ACC112 (cell line): ENCODE data around the gene UVSSA.
"Not testable (repeated sequence)": the region's sequence is repeated elsewhere in the genome, so short reads cannot be mapped to it uniquely, and the experiment has no call there.

ENCODE experiments used
- H2AFZ ChIP-seq: fragments of 200-600 bp; sonication (generic); one replicate; pipeline ENCODE4 v1.6.0; 2017; ENCODE audit warnings: antibody characterized with exemption, low read length; ENCODE audit not compliant: unreplicated experiment
- H3K27ac ChIP-seq: fragments of 200-600 bp; sonication (generic); 2 replicates; pipeline ENCODE4 v1.5.1; 2014; ENCODE audit warnings: low read depth, mild to moderate bottlenecking, antibody characterized with exemption, low read length, moderate library complexity
- H3K27me3 ChIP-seq: fragments of 200-600 bp; sonication (generic); 2 replicates; pipeline ENCODE4 v1.6.1; 2014; ENCODE audit warnings: mild to moderate bottlenecking, antibody characterized with exemption, low read length, moderate library complexity, mixed read lengths; ENCODE audit not compliant: insufficient read depth
- H3K36me3 ChIP-seq: fragments of 200-600 bp; sonication (generic); 2 replicates; pipeline ENCODE4 v1.6.1; 2016; ENCODE audit warnings: mild to moderate bottlenecking, antibody characterized with exemption, low read length, moderate library complexity, mixed read lengths; ENCODE audit not compliant: insufficient read depth
- H3K4me1 ChIP-seq: fragments of 200-600 bp; sonication (generic); one replicate; pipeline ENCODE4 v1.6.1; 2016; ENCODE audit warnings: low read length, mixed read lengths; ENCODE audit not compliant: insufficient read depth, unreplicated experiment, control insufficient read depth
- H3K4me3 ChIP-seq: fragments of 200-600 bp; sonication (generic); 2 replicates; pipeline ENCODE4 v1.5.1; 2014; ENCODE audit warnings: mild to moderate bottlenecking, low read depth, low read length
- H3K79me2 ChIP-seq: fragments of 200-600 bp; sonication (generic); one replicate; pipeline ENCODE4 v1.6.0; 2016; ENCODE audit warnings: low read length; ENCODE audit not compliant: control insufficient read depth, unreplicated experiment, insufficient read depth

Gene UVSSA

DNA sequence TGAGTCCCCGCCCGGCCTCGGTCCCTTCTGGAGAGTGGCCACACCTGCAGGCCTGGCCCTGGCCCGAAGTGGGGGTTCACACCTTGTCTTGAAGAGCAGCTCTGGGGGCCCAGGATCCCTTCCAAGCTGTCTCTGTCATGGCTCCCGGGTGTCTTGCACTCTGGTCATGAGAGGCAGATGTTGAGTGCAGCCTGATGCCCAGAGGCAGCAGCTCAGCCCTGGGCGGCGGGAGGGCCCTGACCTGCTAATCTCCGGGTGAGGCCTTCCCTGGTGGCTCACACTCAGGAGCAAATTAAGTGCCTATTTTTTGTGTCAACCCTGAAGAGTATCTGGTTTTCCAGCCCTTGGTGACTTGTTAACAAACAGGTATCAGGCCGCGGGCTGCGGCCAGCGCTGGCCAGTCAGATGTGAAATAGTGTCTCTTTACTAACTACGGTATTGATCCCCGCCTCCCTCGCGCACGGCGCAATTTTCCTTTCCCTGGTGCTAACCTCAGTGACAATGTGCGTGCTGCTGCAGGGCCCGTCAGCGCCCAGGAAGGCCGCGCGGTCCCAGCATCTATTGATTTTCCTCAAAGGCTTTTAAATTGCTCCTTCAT is 35.0 kb downstream of the UVSSA start:
- Histone ChIP-seq H3K4me3 (no peak overlapping the region), H3K27ac (no peak overlapping the region), H3K79me2 (no peaks in the 10 kb centered on the region), H3K27me3 (no peaks in the 10 kb centered on the region), H3K4me1 (no peaks in the 10 kb centered on the region), H2AFZ (no peak overlapping the region), H3K36me3 (no peaks in the 10 kb centered on the region; the same call in 1 of the 2 replicates)

- Histone ChIP-seq H3K27me3 (no peaks in the 10 kb centered on the region), H3K4me3 (no peak overlapping the region), H2AFZ (no peak overlapping the region), H3K79me2 (no peaks in the 10 kb centered on the region), H3K27ac (no peak overlapping the region), H3K4me1 (no peaks in the 10 kb centered on the region), H3K36me3 (peaks cover 5% of the 10 kb centered on the region)
Observed at GRCh38 chr4:1382776-1383727, 36.0 kb downstream of the UVSSA start.

DNA sequence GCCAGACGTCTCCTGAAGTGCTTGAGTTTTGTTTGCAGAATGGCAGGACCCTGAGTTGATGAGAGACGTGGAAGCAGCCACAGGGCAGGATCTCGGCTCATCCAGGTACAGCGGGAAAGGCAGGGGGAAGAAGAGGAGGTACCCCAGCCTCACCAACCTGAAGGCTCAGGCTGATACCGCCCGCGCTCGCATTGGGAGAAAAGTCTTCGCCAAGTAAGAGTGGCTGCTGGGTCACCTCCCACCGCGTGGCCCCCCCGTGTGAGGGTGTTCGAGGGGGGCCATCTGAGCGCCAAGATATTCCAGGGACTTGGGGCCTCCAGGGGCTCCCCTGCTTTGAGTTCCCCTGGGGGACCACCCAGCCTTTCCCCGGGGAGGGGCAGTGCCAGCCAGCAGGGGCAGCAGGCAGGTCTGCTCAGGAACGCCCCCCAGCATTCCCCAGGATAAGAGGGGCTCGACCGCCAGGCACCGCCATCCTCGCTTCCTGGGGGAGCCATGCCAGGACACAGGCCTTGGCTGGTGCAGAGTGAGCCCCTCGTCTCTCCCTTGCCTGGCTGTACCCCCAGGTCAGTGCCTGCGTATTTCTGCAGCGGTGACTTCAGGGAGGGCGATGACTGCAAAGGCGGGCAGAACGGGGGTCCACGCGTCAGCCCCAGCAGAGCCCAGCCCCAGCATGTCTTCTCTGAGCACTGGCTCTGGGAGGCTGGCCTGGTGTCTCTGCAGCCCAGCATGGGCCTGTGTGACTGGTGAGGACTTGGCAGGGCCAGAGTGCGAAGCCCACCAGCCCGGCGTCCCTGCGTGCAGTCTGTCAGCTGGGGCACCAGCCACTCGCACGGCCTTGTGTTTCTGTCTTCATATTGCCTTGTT is 37.0 kb downstream of the UVSSA start:
- Histone ChIP-seq H3K36me3 (peaks cover 12% of the 10 kb centered on the region), H3K4me1 (no peaks in the 10 kb centered on the region)

GRCh38 chr4:1384675-1385372 is 37.8 kb downstream of the UVSSA start:
- Histone ChIP-seq H3K27me3 (no peaks in the 10 kb centered on the region), H3K4me3 (no peak overlapping the region), H3K4me1 (no peaks in the 10 kb centered on the region), H2AFZ (no peak overlapping the region), H3K27ac (no peak overlapping the region), H3K36me3 (peaks cover 12% of the 10 kb centered on the region), H3K79me2 (no peaks in the 10 kb centered on the region)

More for the DNA sequence above, 37.0 kb downstream of the UVSSA start:
- no peak overlapping the region for H3K27ac ChIP-seq
- H3K4me3 ChIP-seq = no peak overlapping the region
- no peaks in the 10 kb centered on the region for H3K79me2 ChIP-seq
- no peaks in the 10 kb centered on the region for H3K27me3 ChIP-seq
- H2AFZ ChIP-seq = no peak overlapping the region

DNA sequence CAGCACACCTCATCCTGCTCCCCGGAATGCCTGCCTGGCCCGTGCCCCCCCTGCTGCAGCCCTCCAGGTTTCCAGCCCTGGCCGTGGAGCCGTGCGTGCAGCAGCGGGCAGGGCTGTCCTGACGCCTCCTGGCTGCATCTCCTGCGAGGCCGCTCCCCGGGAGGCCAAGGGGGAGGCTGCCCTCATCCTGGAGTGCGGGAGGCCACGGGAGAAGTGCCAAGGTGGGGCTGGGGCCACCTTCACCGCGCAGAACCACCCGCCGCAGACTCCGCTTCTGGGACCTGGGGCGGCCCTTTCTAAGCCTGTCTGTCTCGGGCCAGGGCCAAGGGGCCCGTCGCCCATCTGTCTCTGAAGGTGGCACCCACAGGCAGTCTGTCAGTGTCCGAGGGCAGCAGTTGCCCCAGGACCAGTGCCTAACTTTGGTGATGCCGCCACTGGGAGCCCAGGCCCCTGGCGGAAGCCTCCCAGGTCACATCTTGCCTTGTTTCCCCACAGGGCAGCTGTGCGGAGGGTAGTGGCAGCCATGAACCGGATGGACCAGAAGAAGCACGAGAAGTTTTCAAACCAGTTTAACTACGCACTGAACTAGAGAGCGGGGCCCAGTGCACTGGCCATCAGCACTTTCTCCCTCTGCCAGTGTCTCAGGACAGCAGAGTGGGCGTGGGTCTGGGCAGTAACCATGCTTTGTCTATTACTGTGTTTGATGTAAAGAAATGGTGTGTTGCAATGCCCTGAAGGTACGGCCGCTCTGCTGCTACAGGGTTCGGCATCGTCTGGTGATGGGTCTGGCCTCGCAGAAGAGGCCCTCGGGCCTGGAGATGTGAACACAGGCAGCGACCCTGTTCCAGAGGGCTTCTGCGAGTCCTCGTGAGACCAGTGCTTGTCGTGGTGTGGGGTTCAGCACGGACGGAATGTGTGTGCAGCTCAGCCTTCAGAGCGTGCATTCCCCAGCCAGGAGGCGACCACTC is 38.6 kb downstream of the UVSSA start:
- Histone ChIP-seq H3K27me3 (no peaks in the 10 kb centered on the region), H2AFZ (no peak overlapping the region), H3K27ac (no peak overlapping the region), H3K4me1 (no peaks in the 10 kb centered on the region), H3K4me3 (no peak overlapping the region), H3K36me3 (peaks cover 12% of the 10 kb centered on the region), H3K79me2 (no peaks in the 10 kb centered on the region)

DNA sequence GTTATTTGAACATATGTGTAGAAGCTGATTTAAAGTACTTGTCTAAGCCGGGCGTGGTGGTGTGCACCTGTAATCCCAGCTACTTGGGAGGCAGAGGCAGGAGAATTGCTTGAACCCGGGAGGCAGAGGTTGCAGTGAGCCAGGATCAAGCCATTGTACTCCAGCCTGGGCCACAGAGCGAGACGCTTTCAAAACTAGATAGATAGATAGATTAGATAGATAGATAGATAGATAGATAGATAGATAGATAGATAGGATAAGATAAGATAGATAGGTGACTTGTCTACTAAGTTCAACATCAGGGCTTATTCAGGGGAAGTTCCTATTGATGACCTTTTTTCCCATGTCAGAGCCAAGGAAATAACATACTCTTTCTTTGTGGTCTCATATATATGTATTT is 46.4 kb downstream of the UVSSA start:
- H3K4me1 ChIP-seq, H3K4me3 ChIP-seq, H3K27ac ChIP-seq, H3K27me3 ChIP-seq, H2AFZ ChIP-seq, H3K79me2 ChIP-seq: not testable (repeated sequence)
- H3K36me3 ChIP-seq = peaks cover 34% of the 10 kb centered on the region

- Histone ChIP-seq H3K4me1 (no peaks in the 10 kb centered on the region), H3K27me3 (no peaks in the 10 kb centered on the region), H2AFZ (no peak overlapping the region), H3K79me2 (no peaks in the 10 kb centered on the region), H3K4me3 (no peak overlapping the region), H3K36me3 (peaks cover 29% of the 10 kb centered on the region), H3K27ac (no peak overlapping the region)
Observed at GRCh38 chr4:1393866-1394265, 46.9 kb downstream of the UVSSA start.

DNA sequence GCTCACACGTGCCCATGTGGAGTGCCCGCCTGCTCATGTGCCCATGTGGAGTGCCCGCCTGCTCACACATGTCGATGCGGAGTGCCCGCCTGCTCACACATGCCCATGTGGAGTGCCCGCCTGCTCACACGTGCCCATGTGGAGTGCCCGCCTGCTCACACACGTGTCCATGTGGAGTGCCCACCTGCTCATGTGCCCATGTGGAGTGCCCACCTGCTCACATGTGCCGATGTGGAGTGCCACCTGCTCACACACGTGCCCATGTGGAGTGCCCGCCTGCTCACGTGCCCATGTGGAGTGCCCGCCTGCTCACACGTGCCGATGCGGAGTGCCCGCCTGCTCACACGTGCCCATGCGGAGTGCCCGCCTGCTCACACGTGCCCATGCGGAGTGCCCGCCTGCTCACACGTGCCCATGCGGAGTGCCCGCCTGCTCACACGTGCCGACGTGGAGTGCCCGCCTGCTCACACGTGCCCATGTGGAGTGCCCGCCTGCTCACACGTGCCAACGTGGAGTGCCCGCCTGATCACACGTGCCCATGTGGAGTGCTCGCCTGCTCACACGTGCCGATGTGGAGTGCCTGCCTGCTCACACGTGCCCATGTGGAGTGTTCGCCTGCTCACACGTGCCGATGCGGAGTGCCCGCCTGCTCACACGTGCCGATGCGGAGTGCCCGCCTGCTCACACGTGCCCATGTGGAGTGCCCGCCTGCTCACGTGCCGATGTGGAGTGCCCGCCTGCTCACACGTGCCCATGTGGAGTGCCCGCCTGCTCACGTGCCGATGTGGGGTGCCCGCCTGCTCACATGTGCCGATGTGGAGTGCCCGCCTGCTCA is 47.8 kb downstream of the UVSSA start:
- H3K4me1 ChIP-seq, H3K4me3 ChIP-seq, H3K27me3 ChIP-seq, H3K27ac ChIP-seq, H3K79me2 ChIP-seq, H2AFZ ChIP-seq: not testable (repeated sequence)
- H3K36me3 ChIP-seq = peaks cover 29% of the 10 kb centered on the region

DNA sequence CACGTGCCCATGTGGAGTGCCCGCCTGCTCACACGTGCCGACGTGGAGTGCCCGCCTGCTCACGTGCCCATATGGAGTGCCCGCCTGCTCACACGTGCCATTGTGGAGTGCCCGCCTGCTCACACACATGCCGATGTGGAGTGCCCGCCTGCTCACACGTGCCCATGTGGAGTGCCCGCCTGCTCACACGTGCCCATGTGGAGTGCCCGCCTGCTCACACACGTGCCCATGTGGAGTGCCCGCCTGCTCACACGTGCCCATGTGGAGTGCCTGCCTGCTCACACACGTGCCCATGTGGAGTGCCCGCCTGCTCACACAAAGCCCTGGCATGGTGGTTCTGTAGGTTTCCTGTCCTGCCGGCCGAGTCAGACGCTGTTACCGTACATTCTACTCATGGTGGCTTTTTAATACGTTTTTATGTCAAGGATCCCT is 48.4 kb downstream of the UVSSA start:
- not testable (repeated sequence) for H3K27me3 ChIP-seq

More for the DNA sequence above, 48.4 kb downstream of the UVSSA start:
- not testable (repeated sequence) for H3K4me1 ChIP-seq, H3K79me2 ChIP-seq, H3K4me3 ChIP-seq, H3K27ac ChIP-seq, H2AFZ ChIP-seq
- H3K36me3 ChIP-seq = peaks cover 29% of the 10 kb centered on the region
